ENCODE measurements around the gene SYT13. TPM values are rescaled to one million over a fixed set of nuclear protein-coding genes. Genes with fewer than 3 reads are reported as not detected.

Gene SYT13
- total and polyA plus RNA-seq, 2 experiments from 2014 or later: 1.7 to 11.5 TPM

- no peaks in the 10 kb centered on the region for H3K79me2 ChIP-seq
- no peak overlapping the region for H3K4me3 ChIP-seq
- no peaks in the 10 kb centered on the region for H3K9me2 ChIP-seq (replicated peaks; ENCODE audit: insufficient read depth)
- H3K9me3 ChIP-seq (ENCODE audit: low read depth): no peaks in the 10 kb centered on the region
- H3K27ac ChIP-seq: no peak overlapping the region
- H3K36me3 ChIP-seq (replicated peaks; ENCODE audit: insufficient read depth, low read depth): no peaks in the 10 kb centered on the region
- TF ChIP-seq EZH2phosphoT487 (IDR thresholded peaks at IDR 0.05; ENCODE audit: low read depth, severe bottlenecking, unreplicated experiment): no peak
- no peak for TF ChIP-seq CTCF (IDR thresholded peaks at IDR 0.05; ENCODE audit: poor library complexity)
- no peak for TF ChIP-seq EZH2 (IDR thresholded peaks at IDR 0.05; ENCODE audit: borderline replicate concordance)
- no peaks in the 10 kb centered on the region for H3K27me3 ChIP-seq
- H3K4me1 ChIP-seq (ENCODE audit: insufficient read depth): no peaks in the 10 kb centered on the region
- no peak overlapping the region for H3K4me2 ChIP-seq
- no peaks in the 10 kb centered on the region for H4K20me1 ChIP-seq (ENCODE audit: insufficient read depth, poor library complexity, severe bottlenecking)
- H2AFZ ChIP-seq: no peak overlapping the region
- DNase-seq (ENCODE audit: low spot score): no peak
- 96% methylated on average over 11 of the region's 11 CpGs for WGBS (ENCODE audit: low lambda C conversion rate, missing lambda C conversion rate)
Measured at GRCh38 chr11:45224766-45225165, 61.4 kb downstream of the SYT13 start.

DNA sequence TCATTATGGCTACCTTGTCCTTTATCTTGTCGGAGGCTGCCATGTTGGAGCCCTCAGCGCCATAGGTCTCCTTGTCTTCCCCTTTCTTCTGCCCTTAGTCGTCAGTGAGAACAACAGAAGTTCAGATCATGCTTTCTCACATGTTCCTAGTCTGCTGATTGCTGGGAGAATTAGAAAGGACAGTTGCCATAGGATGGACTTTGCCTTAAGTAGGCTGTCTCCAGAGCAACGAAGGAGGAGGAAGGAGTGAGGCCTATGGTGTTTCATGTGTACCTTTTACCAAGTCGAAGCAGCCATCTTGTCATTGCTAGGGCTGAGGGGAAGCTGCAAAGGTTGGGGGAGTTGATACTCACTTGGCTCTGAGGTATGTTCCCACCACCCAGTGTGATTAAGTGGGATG is 62.6 kb downstream of the SYT13 start:
- Histone ChIP-seq H3K4me1 (ENCODE audit: insufficient read depth) (no peaks in the 10 kb centered on the region), H2AFZ (no peak overlapping the region), H4K20me1 (ENCODE audit: insufficient read depth, poor library complexity, severe bottlenecking) (no peaks in the 10 kb centered on the region), H3K4me2 (no peak overlapping the region), H3K79me2 (no peaks in the 10 kb centered on the region), H3K27me3 (no peaks in the 10 kb centered on the region), H3K27ac (no peak overlapping the region), H3K36me3 (replicated peaks; ENCODE audit: insufficient read depth, low read depth) (no peaks in the 10 kb centered on the region), H3K4me3 (no peak overlapping the region), H3K9me3 (ENCODE audit: low read depth) (no peaks in the 10 kb centered on the region), H3K9me2 (replicated peaks; ENCODE audit: insufficient read depth) (no peaks in the 10 kb centered on the region)
- DNase-seq (ENCODE audit: low spot score): no peak
- TF ChIP-seq EZH2phosphoT487 (IDR thresholded peaks at IDR 0.05; ENCODE audit: low read depth, severe bottlenecking, unreplicated experiment): no peak
- no peak for TF ChIP-seq CTCF (IDR thresholded peaks at IDR 0.05; ENCODE audit: poor library complexity)
- TF ChIP-seq EZH2 (IDR thresholded peaks at IDR 0.05; ENCODE audit: borderline replicate concordance): no peak
- 97% methylated on average over 5 of the region's 5 CpGs for WGBS (ENCODE audit: low lambda C conversion rate, missing lambda C conversion rate)

DNA sequence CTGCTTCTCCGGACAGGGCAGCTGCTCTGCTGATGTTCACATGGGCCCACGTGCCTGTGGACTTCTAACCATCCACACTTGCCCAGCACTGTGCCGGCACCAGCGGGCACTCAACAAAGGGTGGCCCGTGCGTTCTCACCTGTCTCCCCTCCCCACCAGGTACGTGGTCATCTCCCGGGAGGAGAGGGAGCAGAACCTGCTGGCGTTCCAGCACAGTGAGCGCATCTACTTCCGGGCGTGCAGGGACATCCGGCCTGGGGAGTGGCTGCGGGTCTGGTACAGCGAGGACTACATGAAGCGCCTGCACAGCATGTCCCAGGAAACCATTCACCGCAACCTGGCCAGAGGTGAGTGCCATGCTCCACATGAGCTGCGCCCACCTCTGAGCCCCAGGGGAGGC is 66.7 kb downstream of the SYT13 start:
- Histone ChIP-seq H3K36me3 (replicated peaks; ENCODE audit: insufficient read depth, low read depth) (no peaks in the 10 kb centered on the region), H3K79me2 (no peaks in the 10 kb centered on the region), H3K27ac (no peak overlapping the region), H3K9me3 (ENCODE audit: low read depth) (no peaks in the 10 kb centered on the region), H2AFZ (no peak overlapping the region), H3K4me2 (no peak overlapping the region), H3K4me1 (ENCODE audit: insufficient read depth) (no peaks in the 10 kb centered on the region), H3K9me2 (replicated peaks; ENCODE audit: insufficient read depth) (no peaks in the 10 kb centered on the region), H4K20me1 (ENCODE audit: insufficient read depth, poor library complexity, severe bottlenecking) (no peaks in the 10 kb centered on the region), H3K4me3 (no peak overlapping the region), H3K27me3 (no peaks in the 10 kb centered on the region)
- TF ChIP-seq EZH2phosphoT487 (IDR thresholded peaks at IDR 0.05; ENCODE audit: low read depth, severe bottlenecking, unreplicated experiment) (no peak), EZH2 (IDR thresholded peaks at IDR 0.05; ENCODE audit: borderline replicate concordance) (no peak), CTCF (IDR thresholded peaks at IDR 0.05; ENCODE audit: poor library complexity) (no peak)
- DNase-seq (ENCODE audit: low spot score): no peak
- 97% methylated on average over 17 of the region's 18 CpGs for WGBS (ENCODE audit: low lambda C conversion rate, missing lambda C conversion rate)

GRCh38 chr11:45218705-45219104 is 67.4 kb downstream of the SYT13 start:
- H4K20me1 ChIP-seq (ENCODE audit: insufficient read depth, poor library complexity, severe bottlenecking): no peaks in the 10 kb centered on the region
- H3K27me3 ChIP-seq: no peaks in the 10 kb centered on the region
- TF ChIP-seq EZH2phosphoT487 (IDR thresholded peaks at IDR 0.05; ENCODE audit: low read depth, severe bottlenecking, unreplicated experiment): no peak
- TF ChIP-seq EZH2 (IDR thresholded peaks at IDR 0.05; ENCODE audit: borderline replicate concordance): no peak
- no peak for TF ChIP-seq CTCF (IDR thresholded peaks at IDR 0.05; ENCODE audit: poor library complexity)
- H3K4me3 ChIP-seq: no peak overlapping the region
- no peaks in the 10 kb centered on the region for H3K36me3 ChIP-seq (replicated peaks; ENCODE audit: insufficient read depth, low read depth)
- H3K9me3 ChIP-seq (ENCODE audit: low read depth): no peaks in the 10 kb centered on the region
- no peak for DNase-seq (ENCODE audit: low spot score)
- H3K27ac ChIP-seq: no peak overlapping the region
- no peaks in the 10 kb centered on the region for H3K9me2 ChIP-seq (replicated peaks; ENCODE audit: insufficient read depth)
- 97% methylated on average over 4 of the region's 4 CpGs for WGBS (ENCODE audit: low lambda C conversion rate, missing lambda C conversion rate)
- H3K79me2 ChIP-seq: no peaks in the 10 kb centered on the region
- H2AFZ ChIP-seq: no peak overlapping the region
- H3K4me2 ChIP-seq: no peak overlapping the region
- no peaks in the 10 kb centered on the region for H3K4me1 ChIP-seq (ENCODE audit: insufficient read depth)
